Measurements from ENCODE around the gene OST4.

OST4 gene

GRCh38 chr2:27024188-27024587, 47.3 kb downstream of the OST4 start:
- no peaks in the 10 kb centered on the region for H3K36me3 ChIP-seq (ENCODE audit: control insufficient read depth, low read length)
- no peaks in the 10 kb centered on the region for H3K79me2 ChIP-seq (ENCODE audit: control insufficient read depth, low read length)
- H3F3A ChIP-seq (ENCODE audit: control insufficient read depth, insufficient read depth): no peaks in the 10 kb centered on the region
- no peaks in the 10 kb centered on the region for H3K9me2 ChIP-seq (replicated peaks; ENCODE audit: control insufficient read depth, low read length)
- H4K20me1 ChIP-seq (ENCODE audit: control insufficient read depth, insufficient read depth, low read depth, low read length): no peaks in the 10 kb centered on the region
- no peaks in the 10 kb centered on the region for H3K4me1 ChIP-seq (ENCODE audit: control insufficient read depth, low read length)
- H3K4me3 ChIP-seq (ENCODE audit: low read length): no peak overlapping the region
- H3K9me3 ChIP-seq (ENCODE audit: control insufficient read depth, insufficient read depth, low read length): no peaks in the 10 kb centered on the region
- H3K4me2 ChIP-seq (ENCODE audit: low read length): no peak overlapping the region
- TF ChIP-seq CTCF (IDR thresholded peaks at IDR 0.05; ENCODE audit: low read depth, low read length, poor library complexity, severe bottlenecking): no peak
- TF ChIP-seq EZH2phosphoT487 (IDR thresholded peaks at IDR 0.05; ENCODE audit: borderline replicate concordance, low read length): no peak
- H3K27ac ChIP-seq (ENCODE audit: low read depth, low read length): no peak overlapping the region
- no peaks in the 10 kb centered on the region for H3K27me3 ChIP-seq (ENCODE audit: control insufficient read depth, low read length)

GRCh38 chr2:27023740-27024139, 47.7 kb downstream of the OST4 start:
- H3K9me3 ChIP-seq (ENCODE audit: control insufficient read depth, insufficient read depth, low read length): no peaks in the 10 kb centered on the region
- no peak overlapping the region for H3K27ac ChIP-seq (ENCODE audit: low read depth, low read length)
- no peaks in the 10 kb centered on the region for H4K20me1 ChIP-seq (ENCODE audit: control insufficient read depth, insufficient read depth, low read depth, low read length)
- no peaks in the 10 kb centered on the region for H3F3A ChIP-seq (ENCODE audit: control insufficient read depth, insufficient read depth)
- H3K36me3 ChIP-seq (ENCODE audit: control insufficient read depth, low read length): no peaks in the 10 kb centered on the region
- no peak overlapping the region for H3K4me2 ChIP-seq (ENCODE audit: low read length)
- no peak overlapping the region for H3K4me3 ChIP-seq (ENCODE audit: low read length)
- no peaks in the 10 kb centered on the region for H3K4me1 ChIP-seq (ENCODE audit: control insufficient read depth, low read length)
- no peaks in the 10 kb centered on the region for H3K79me2 ChIP-seq (ENCODE audit: control insufficient read depth, low read length)
- no peak for TF ChIP-seq CTCF (IDR thresholded peaks at IDR 0.05; ENCODE audit: low read depth, low read length, poor library complexity, severe bottlenecking)
- no peak for TF ChIP-seq EZH2phosphoT487 (IDR thresholded peaks at IDR 0.05; ENCODE audit: borderline replicate concordance, low read length)
- H3K9me2 ChIP-seq (replicated peaks; ENCODE audit: control insufficient read depth, low read length): no peaks in the 10 kb centered on the region
- H3K27me3 ChIP-seq (ENCODE audit: control insufficient read depth, low read length): no peaks in the 10 kb centered on the region

- no peaks in the 10 kb centered on the region for H3K9me3 ChIP-seq (ENCODE audit: control insufficient read depth, insufficient read depth, low read length)
- H3K27ac ChIP-seq (ENCODE audit: low read depth, low read length): no peak overlapping the region
- no peaks in the 10 kb centered on the region for H4K20me1 ChIP-seq (ENCODE audit: control insufficient read depth, insufficient read depth, low read depth, low read length)
- H3F3A ChIP-seq (ENCODE audit: control insufficient read depth, insufficient read depth): no peaks in the 10 kb centered on the region
- no peaks in the 10 kb centered on the region for H3K9me2 ChIP-seq (replicated peaks; ENCODE audit: control insufficient read depth, low read length)
- H3K36me3 ChIP-seq (ENCODE audit: control insufficient read depth, low read length): no peaks in the 10 kb centered on the region
- no peaks in the 10 kb centered on the region for H3K4me1 ChIP-seq (ENCODE audit: control insufficient read depth, low read length)
- TF ChIP-seq CTCF (IDR thresholded peaks at IDR 0.05; ENCODE audit: low read depth, low read length, poor library complexity, severe bottlenecking): no peak
- TF ChIP-seq EZH2phosphoT487 (IDR thresholded peaks at IDR 0.05; ENCODE audit: borderline replicate concordance, low read length): no peak
- H3K4me2 ChIP-seq (ENCODE audit: low read length): no peak overlapping the region
- no peak overlapping the region for H3K4me3 ChIP-seq (ENCODE audit: low read length)
- H3K79me2 ChIP-seq (ENCODE audit: control insufficient read depth, low read length): no peaks in the 10 kb centered on the region
- H3K27me3 ChIP-seq (ENCODE audit: control insufficient read depth, low read length): no peaks in the 10 kb centered on the region
Measured at GRCh38 chr2:27021253-27022049, 50.0 kb downstream of the OST4 start.

All from DOHH2 (cell line).